AG04450 (cell line): ENCODE results near the gene WASF3. TPM values are rescaled to one million over a fixed set of nuclear protein-coding genes. Genes with fewer than 3 reads are reported as not detected.
A peak's percentile ranks its signal among the peaks of the same experiment; 100 is the strongest.

ENCODE experiments used
- CTCF ChIA-PET: fragments of 300-600, 350-600 bp; formaldehyde crosslinking; extraction: SDS; loops from one replicate; lab custom pipeline; 2022; ENCODE audit warnings: antibody characterized with exemption, inconsistent platforms; lab: Charles Lee
- POLR2A ChIA-PET: fragments of 350-600 bp; formaldehyde crosslinking; extraction: SDS; loops from one replicate; lab custom pipeline; 2021; ENCODE audit warnings: antibody characterized with exemption, inconsistent platforms; lab: Yijun Ruan, JAX
- DNase-seq: peaks from one replicate; pipeline ENCODE4 v3.0.0-alpha.2; 2011; ENCODE audit warnings: low read depth, low spot score
- H3K27ac ChIP-seq: one replicate; pipeline ENCODE4 v1.5.1; 2012; ENCODE audit warnings: low read depth, low read length, control low read depth
- H3K27me3 ChIP-seq: one replicate; pipeline ENCODE4 v1.6.0; 2012; ENCODE audit warnings: low read length; ENCODE audit not compliant: control insufficient read depth, insufficient read depth
- H3K4me3 ChIP-seq: 2 replicates; pipeline ENCODE4 v1.5.1; 2011; ENCODE audit warnings: mild to moderate bottlenecking, low read depth, low read length, control low read depth
- H3K9me3 ChIP-seq: 2 replicates; pipeline ENCODE4 v1.5.1; 2012; ENCODE audit warnings: low read length; ENCODE audit not compliant: control insufficient read depth, insufficient read depth
- CTCF ChIP-seq: IDR thresholded peaks from 2 replicates; pipeline ENCODE4 v1.5.1; 2011; ENCODE audit warnings: low read depth, low read length, control low read depth, inconsistent platforms
- polyA plus RNA-seq: library from polyadenylated mRNA; depleted of rRNA; stranded (reverse); fragments of >200 nt; gene quantifications from 2 replicates; pipeline ENCODE4 v1.2.3, GENCODE V29; 2011

Gene WASF3
- polyA plus RNA-seq, 1 experiment = 11.3 TPM

DNA sequence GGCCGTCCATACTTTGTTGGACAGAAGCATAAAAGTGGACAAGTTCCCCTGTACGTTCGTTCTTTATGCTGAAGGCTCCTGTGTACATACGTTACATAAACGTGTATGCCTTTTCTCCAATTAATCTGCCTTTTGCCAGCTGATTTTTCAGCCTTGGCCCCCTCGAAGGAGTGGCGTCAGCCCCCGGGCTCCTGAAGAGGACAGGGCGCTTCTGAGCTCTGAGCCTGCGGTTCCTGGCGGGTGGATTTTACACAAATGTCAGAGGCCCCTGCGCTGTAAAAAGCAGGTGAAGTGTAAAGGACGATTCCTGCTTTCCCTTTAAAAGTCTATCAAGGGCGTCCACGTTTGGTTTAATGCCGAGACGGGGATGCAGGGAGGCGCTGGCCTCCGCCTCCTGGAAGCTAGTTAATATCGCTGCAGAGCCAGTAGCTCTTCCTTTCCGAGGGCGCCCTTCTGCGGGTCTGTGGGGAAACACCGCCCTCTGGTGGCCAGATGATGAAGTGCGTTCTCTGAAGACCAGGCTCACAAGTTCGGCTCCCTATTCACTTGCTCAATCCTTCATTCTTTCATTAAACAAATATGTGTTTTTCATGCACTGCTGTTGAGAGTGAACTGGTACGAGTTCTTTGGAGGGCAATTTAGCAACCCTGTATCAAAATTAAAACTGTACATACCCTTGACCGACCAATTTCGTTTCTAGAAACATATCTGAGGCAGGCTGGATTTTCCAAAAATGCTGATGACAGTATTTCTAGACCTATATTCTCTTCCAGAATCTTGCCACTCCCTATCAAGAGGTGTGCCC, 141.1 kb downstream of the WASF3 start:
- no peak overlapping the region for H3K27ac ChIP-seq
- H3K27me3 ChIP-seq = peaks cover 3% of the 10 kb centered on the region
- CTCF ChIA-PET = interaction anchor here (0.6 to 6.6 kb wide), 100 partner anchors 8 to 1933 kb away, joined by 3 to 174 read pairs (median 4); partner anchors contain the start of gene WASF3
- DNase-seq = peak; percentile 73
- H3K9me3 ChIP-seq = no peaks in the 10 kb centered on the region
- peak overlapping the region; percentile 20; the same call in 1 of the 2 replicates for H3K4me3 ChIP-seq
- TF ChIP-seq CTCF = peak; percentile 96
- POLR2A ChIA-PET = interaction anchor here (0.7 to 1.0 kb wide), 2 partner anchors 476 to 513 kb away, joined by 3 to 4 read pairs; partner anchors contain the start of gene RNF6

GRCh38 chr13:26699197-26699490, 141.7 kb downstream of the WASF3 start:
- CTCF ChIA-PET = interaction anchor here (0.5 to 6.6 kb wide), 22 partner anchors 8 to 1524 kb away, joined by 3 to 174 read pairs (median 8); partner anchors contain the start of gene WASF3
- POLR2A ChIA-PET = interaction anchor here (1.0 kb wide), 1 partner anchor 514 kb away, joined by 4 read pairs; no protein-coding TSS in a partner anchor
- Histone ChIP-seq H3K27ac (no peak overlapping the region), H3K9me3 (no peaks in the 10 kb centered on the region), H3K4me3 (no peak overlapping the region), H3K27me3 (peaks cover 3% of the 10 kb centered on the region)
- DNase-seq = no peak
- TF ChIP-seq CTCF = no peak

GRCh38 chr13:26705536-26705935, 148.1 kb downstream of the WASF3 start:
- CTCF ChIA-PET = interaction anchor here (1.4 to 4.3 kb wide), 3 partner anchors 208 to 520 kb away, joined by 4 to 33 read pairs (median 12); no protein-coding TSS in a partner anchor
- TF ChIP-seq CTCF = no peak

GRCh38 chr13:26706381-26706780, 148.9 kb downstream of the WASF3 start:
- DNase-seq = no peak
- Histone ChIP-seq H3K4me3 (no peak overlapping the region), H3K27me3 (peaks cover 6% of the 10 kb centered on the region), H3K9me3 (no peaks in the 10 kb centered on the region), H3K27ac (no peak overlapping the region)
- TF ChIP-seq CTCF = no peak
- ChIA-PET POLR2A (no interaction called here), CTCF (interaction anchor here (0.7 to 4.3 kb wide), 6 partner anchors 8 to 521 kb away, joined by 3 to 33 read pairs (median 5); no protein-coding TSS in a partner anchor)

More at GRCh38 chr13:26705536-26705935, 148.1 kb downstream of the WASF3 start:
- no peak overlapping the region for H3K27ac ChIP-seq
- H3K9me3 ChIP-seq = no peaks in the 10 kb centered on the region
- DNase-seq = no peak
- POLR2A ChIA-PET = no interaction called here
- H3K27me3 ChIP-seq = peaks cover 6% of the 10 kb centered on the region
- H3K4me3 ChIP-seq = no peak overlapping the region
